ENCODE results near the gene DUOXA2.
A peak's percentile ranks its signal among the peaks of the same experiment; 100 is the strongest.
"Not testable (repeated sequence)": the region's sequence is repeated elsewhere in the genome, so short reads cannot be mapped to it uniquely, and the experiment has no call there.

The DUOXA2 gene

DNA sequence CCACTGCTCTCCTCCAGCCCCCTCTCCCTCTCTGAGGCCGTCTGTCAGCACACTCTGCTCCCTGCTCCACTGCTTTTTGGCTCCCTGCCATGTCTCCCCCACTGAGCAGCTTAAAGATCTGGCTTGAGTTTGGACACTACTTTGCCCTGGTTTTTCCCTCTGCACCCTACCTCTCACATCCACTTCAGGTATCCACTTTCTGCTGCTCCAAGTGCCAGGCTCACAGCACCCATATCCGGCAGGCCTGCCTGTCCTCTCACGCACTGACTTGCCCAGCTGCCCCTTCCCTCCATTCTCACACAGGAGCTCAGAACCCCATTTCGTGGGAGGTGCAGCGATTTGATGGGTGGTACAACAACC is 19.4 kb downstream of the DUOXA2 start:
- intact Hi-C loops (cut with DNase I) = no loop called here
- DNase-seq = peak in 1 of 10 donors; percentile 58

DNA sequence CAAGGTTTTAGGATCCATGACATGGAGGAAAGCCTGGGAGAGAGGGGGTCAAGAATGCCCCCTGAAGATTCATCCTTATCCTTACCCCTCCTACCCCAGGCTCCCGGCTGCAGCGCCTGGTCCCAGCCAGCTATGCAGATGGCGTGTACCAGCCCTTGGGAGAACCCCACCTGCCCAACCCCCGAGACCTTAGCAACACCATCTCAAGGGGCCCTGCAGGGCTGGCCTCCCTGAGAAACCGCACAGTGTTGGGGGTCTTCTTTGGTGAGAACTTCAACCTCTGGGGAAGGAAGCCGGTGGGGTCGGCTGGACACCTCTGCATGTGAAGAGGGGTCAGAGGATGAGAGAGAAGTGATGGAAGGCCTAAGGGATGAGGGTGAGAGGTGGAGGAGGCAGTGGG is 19.9 kb downstream of the DUOXA2 start:
- intact Hi-C loops (cut with DNase I) = no loop called here
- peak in 2 of 10 donors; percentile 58 to 63 for DNase-seq

DNA sequence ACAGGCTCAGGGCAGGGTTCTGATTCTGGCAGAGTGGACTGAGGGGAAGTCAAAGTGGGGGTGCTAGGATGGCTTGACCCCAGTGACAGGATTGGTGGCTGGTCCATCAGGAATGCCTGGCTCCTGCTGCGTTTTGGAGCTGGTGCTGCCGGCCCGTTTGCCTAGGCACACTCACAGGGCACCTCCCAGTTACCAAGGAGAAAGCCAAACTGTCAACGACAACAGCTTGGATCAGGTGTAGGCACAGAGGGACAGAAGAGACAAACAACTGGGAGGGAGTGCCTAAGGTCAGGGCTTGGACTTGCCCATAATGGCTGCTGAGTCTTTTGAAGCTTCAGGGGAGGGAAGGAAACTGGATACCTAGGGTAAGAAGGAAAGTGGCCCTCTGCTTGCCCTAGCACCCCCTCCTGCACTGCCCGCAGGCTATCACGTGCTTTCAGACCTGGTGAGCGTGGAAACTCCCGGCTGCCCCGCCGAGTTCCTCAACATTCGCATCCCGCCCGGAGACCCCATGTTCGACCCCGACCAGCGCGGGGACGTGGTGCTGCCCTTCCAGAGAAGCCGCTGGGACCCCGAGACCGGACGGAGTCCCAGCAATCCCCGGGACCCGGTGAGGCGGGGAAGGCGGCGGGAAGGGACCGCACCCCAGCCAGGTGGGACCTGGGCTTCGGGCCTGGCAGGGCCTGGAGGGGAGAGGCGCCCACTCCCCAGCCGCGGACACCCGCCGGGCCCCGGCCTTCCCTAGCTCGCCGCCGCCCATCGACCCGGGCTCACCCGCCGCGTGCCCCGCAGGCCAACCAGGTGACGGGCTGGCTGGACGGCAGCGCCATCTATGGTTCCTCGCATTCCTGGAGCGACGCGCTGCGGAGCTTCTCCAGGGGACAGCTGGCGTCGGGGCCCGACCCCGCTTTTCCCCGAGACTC is 20.8 kb downstream of the DUOXA2 start:
- intact Hi-C loops (cut with DNase I) = no loop called here
- DNase-seq = peak in 3 of 10 donors; percentile 58 to 90 (median 71)

DNA sequence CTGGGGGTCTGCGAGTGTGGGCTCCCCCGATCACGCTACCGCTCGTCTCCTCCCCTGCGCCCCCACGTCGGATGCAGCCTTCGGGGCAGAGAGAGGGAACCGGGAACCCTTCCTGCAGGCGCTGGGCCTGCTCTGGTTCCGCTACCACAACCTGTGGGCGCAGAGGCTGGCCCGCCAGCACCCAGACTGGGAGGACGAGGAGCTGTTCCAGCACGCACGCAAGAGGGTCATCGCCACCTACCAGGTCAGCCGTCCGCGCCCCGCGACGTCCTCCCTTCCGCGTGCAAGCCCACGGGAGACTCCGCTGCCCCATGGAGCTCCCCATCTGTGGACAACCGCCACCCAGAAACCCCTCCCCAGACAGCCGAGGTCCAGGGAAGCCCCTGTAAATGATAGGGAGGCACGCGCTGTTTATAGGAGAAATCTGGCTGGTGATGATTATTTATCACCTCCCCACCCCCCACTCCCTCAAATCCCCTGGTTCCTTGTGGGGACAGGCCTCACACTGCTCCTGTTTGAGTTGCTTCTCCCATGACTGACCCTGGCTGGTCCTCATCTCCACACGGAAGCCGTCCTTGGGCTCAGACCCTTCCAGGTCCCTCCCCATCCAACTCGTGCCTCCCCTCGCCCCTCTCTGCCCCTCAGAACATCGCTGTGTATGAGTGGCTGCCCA is 21.7 kb downstream of the DUOXA2 start:
- intact Hi-C loops (cut with DNase I); DNase-seq: not testable (repeated sequence)

DNA sequence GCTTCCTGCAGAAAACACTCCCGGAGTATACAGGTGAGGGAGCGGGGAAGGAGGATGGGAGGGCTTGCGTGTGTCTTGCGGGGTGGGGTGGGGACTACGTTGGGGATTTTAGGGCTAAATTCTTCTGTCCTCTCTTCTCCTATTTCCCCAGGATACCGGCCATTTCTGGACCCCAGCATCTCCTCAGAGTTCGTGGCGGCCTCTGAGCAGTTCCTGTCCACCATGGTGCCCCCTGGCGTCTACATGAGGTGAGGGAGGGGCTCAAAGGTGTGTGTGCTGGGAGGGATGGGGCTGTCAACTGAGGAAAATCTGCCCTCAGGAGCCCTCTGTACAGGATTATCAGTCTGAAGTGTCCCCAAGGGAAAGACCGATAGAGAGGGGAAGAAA is 22.2 kb downstream of the DUOXA2 start:
- DNase-seq = peak in 1 of 10 donors; percentile 1
- intact Hi-C loops (cut with DNase I) = no loop called here

DNA sequence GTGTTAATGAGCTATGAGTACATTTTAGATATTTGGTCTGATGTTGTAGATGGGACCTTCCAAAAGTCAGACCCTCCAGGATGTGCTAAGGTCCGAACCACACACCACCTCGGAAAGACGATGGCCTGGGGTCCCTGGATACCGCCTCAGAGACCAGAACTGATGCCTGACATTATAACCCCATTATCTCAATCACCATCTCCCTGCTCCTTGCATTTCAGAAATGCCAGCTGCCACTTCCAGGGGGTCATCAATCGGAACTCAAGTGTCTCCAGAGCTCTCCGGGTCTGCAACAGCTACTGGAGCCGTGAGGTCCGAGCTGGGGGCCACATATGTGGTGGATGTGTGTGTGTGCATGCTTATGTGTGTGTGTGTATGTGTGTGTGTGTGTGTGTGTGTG is 23.6 kb downstream of the DUOXA2 start:
- intact Hi-C loops (cut with DNase I) = no loop called here
- peak in 1 of 10 donors; percentile 31 for DNase-seq

DNA sequence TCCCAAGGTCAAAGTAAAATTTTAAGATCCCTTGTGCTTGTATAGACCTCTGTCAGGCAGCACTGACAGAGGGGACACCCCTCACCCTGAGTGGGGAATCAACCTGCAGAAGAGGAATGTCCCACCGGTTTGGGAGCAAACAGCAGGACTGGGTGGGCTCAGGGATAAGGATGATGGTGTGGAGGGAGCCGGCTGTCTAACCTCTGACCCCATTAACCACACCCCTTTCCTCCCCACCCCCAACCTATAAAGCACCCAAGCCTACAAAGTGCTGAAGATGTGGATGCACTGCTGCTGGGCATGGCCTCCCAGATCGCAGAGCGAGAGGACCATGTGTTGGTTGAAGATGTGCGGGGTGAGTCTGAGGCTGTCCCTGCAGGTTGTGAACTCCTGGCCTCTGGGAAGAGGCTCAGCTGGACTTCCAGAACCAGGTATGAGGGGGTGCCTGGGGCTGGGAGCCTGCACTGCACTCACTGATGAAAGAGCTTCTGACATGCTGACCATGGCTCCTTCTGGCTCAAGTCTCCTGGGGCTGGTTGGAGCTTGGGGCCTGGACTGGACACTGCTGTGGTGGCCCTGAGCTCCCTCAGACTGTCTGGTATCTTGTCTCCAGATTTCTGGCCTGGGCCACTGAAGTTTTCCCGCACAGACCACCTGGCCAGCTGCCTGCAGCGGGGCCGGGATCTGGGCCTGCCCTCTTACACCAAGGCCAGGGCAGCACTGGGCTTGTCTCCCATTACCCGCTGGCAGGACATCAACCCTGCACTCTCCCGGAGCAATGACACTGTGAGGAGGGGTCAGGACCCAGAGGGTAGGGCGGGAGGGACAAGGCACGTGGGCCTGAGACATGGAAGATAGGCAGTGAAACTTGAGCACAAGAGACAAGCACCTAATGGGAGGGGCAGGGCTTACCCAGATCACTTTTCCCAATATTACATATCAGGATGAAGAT is 25.0 kb downstream of the DUOXA2 start:
- intact Hi-C loops (cut with DNase I) = no loop called here
- DNase-seq = peak in 2 of 10 donors; percentile 1 to 39

DNA sequence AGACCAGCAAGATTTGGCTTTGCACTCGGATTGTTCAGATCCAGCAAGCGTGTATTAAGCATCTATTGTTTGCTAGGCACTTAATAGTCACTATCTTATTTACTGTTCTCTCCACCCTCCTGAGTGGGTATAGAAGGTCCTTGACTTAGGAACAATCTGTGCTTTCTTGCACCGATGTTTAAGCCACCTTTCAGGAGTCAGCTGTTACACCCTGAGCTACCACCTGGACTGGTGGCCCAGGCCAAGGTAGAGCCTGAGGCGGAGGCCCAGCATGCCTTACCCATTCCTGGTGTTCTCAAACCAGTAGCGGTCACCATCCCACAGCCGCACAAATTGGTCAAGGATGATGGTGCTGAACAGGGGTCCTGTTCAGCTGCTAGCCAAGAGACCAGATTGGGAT is 25.6 kb downstream of the DUOXA2 start:
- DNase-seq = peak in 1 of 10 donors; percentile 21
- intact Hi-C loops (cut with DNase I) = no loop called here

DNA sequence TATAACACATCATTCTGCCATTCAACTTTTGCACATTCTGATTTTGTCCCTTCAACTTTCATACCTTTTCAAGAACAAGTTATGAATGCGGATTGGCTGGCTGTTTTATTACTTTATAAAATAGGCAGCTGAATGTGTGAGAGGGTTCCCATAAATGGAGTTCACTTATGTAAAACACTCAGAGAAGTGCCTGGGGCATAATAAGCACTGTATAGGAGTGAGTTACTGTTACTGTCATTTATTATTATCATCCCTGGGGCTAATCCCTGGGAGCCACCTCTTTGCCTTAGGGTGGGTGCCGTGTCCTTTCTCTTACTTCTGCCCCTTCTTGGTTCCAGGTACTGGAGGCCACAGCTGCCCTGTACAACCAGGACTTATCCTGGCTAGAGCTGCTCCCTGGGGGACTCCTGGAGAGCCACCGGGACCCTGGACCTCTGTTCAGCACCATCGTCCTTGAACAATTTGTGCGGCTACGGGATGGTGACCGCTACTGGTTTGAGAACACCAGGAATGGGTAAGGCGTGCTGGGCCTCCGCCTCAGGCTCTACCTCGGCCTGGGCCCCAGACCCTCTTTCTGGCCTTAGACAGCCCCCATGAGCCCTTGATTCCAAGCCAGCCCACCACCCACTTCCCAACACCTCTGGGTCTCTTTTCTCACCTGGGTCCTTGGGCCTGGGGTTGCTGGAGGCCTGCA is 26.6 kb downstream of the DUOXA2 start:
- intact Hi-C loops (cut with DNase I) = no loop called here
- DNase-seq = peak in 2 of 10 donors; percentile 27 to 53

DNA sequence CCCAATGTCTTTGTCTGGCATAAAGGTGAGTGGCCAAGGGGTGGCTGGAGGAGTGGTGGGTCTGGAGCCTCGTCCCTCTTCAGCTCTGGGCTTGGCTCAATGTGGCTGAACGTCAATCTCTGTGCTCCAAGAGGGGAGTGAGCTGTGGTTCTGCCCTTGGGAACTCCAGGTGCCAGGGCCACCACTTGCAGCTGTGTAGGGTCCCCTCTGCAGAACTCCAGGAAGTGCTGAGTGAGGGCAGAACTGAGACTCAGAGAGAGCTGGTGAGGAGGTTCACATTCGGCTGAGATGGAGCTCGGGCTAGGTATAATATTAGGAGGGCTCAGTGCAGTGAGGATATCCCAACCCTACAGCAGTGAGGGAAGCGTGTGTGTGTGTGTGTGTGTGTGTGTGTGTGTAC is 27.3 kb downstream of the DUOXA2 start:
- intact Hi-C loops (cut with DNase I) = no loop called here
- DNase-seq = peak in 2 of 10 donors; percentile 24 to 47

DNA sequence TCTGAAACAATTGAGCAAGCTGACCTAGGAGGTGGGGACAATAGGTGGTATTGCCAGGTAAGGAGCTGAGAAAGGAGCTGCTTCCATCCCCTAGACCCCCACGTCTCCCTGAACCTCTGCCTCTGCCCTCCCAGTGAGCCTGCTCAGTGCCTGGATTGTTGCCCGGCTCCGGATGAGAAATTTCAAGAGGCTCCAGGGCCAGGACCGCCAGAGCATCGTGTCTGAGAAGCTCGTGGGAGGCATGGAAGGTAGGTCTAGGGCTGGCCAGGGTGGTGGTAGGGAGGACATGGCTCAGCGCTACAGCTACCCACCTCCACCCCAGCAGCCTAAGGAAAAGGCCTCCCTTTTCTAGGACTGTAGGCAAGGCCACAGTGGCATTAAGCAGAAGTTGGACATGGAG is 28.9 kb downstream of the DUOXA2 start:
- intact Hi-C loops (cut with DNase I) = no loop called here
- peak in 2 of 10 donors; percentile 18 to 63 for DNase-seq

DNA sequence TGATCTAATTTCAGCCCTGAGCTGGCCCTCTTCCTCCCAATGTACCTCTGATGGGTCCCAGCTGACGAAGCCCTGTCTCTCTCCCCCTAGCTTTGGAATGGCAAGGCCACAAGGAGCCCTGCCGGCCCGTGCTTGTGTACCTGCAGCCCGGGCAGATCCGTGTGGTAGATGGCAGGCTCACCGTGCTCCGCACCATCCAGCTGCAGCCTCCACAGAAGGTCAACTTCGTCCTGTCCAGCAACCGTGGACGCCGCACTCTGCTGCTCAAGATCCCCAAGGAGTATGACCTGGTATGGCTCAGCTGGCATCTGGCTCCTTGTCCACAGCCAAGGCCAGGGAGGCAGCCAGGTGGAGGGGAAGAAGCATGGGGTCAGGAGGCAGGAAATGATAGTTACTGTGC is 29.8 kb downstream of the DUOXA2 start:
- DNase-seq = peak in 3 of 10 donors; percentile 47 to 72 (median 66)
- intact Hi-C loops (cut with DNase I) = no loop called here

DNA sequence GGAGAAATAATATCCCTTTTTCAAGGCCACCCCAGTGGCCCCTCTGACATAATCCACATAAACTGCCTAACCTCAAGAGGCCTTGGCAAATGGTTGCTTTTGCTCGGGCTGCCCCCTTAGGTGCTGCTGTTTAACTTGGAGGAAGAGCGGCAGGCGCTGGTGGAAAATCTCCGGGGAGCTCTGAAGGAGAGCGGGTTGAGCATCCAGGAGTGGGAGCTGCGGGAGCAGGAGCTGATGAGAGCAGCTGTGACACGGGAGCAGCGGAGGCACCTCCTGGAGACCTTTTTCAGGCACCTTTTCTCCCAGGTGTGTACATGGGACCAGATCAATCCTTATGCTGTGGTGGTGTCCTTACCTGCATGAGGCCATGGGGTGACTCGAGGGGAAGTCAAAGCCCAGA is 30.6 kb downstream of the DUOXA2 start:
- intact Hi-C loops (cut with DNase I) = no loop called here
- peak in 2 of 10 donors; percentile 34 to 39 for DNase-seq

DNA sequence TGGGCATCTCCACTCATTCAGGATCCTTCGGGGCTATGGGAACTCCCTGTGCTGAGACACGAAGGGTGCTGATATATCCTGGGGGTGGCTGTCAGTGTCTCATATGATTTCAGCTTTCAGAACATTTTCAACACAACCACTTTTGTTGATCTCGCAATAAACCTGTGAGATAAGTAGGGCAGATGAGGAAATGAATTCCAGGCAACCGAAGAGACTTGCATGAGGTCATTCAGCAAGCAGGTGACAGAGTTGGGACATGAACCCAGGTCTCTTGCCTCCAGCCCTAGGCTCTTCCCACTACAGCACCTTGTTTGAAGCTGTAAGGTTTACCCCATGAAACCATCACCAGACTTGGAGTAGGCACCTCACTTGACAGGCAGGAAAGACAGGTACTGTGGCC is 32.3 kb downstream of the DUOXA2 start:
- intact Hi-C loops (cut with DNase I) = no loop called here
- DNase-seq = peak in 2 of 10 donors; percentile 5 to 27

DNA sequence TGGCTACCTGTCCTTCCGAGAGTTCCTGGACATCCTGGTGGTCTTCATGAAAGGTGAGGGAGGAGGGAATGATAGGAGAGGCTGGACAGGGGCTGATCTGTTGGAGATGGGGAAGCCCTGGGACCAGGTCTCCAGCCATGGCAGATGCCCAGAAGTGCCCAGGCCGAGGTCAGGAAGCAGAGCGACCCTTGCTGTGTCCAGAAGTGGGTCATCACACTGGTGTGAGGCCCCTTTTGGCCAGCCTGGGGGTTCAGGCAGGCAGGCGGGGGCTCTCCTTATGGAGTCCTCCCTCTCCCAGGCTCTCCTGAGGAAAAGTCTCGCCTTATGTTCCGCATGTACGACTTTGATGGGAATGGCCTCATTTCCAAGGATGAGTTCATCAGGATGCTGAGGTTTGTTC is 33.5 kb downstream of the DUOXA2 start:
- peak in 3 of 10 donors; percentile 2 to 27 (median 14) for DNase-seq

DNA sequence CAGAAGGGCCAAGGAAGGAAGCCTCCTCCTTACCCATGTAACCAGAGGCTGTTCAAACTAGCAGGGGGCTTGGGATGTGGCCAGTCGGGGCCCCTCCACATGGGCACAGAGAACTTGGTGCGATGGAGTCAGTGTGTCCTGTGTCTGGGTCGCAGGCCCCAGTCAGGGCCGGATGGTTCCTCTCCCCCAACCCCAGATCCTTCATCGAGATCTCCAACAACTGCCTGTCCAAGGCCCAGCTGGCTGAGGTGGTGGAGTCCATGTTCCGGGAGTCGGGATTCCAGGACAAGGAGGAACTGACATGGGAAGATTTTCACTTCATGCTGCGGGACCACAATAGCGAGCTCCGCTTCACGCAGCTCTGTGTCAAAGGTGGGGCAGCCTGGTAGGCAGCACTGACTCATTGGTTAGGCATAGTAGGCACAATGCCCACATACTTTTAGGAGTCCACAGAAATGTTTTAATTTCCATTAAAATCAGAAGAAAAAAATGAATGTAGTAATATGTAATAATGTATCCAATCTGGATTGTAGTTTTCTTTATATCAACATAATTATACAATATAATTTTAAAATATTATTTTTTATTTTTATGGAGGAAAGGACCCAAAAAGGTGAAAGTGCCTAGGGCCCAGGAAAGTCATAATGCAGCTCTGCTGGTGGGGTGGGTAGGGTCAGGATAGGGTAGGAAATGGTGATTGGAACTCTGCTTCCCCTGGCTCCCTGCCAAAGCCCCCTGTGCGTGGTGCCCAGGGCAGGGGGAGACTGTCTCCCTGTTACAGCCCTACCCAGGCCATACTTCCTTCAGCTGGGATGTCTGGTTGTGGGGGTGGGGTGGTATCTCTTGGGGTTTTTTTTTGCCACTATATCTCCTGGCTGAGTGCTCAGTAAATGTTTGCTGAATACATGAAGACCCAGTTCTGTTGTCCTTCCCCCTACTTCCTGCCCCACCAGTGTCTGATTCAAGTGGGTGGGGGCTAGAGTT is 34.2 kb downstream of the DUOXA2 start:
- intact Hi-C loops (cut with DNase I) = no loop called here

More for the DNA sequence above, 33.5 kb downstream of the DUOXA2 start:
- intact Hi-C loops (cut with DNase I) = no loop called here

DNA sequence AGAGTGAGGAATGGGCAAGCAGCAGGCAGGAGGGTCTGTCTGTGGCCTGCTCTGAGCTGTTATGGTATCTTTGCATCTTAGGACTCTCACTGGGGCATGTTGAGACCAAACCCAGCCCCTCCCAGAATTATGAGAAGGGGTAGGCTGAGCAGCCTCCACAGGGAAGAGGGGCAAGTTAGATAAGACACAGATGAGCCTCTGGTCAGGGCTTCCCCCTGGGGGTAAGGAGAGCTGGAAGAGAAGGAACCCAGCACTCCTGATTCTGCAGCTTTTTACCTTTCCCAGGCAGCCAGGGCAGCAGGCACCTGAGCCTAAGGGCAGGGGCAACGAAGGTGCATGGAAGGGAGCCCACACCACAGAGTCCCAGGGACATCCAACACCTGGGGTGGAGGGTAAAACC is 34.9 kb downstream of the DUOXA2 start:
- peak in 1 of 10 donors; percentile 2 for DNase-seq
- intact Hi-C loops (cut with DNase I) = no loop called here

More for the DNA sequence above, 34.2 kb downstream of the DUOXA2 start:
- peak in 2 of 10 donors; percentile 37 to 70 for DNase-seq

DNA sequence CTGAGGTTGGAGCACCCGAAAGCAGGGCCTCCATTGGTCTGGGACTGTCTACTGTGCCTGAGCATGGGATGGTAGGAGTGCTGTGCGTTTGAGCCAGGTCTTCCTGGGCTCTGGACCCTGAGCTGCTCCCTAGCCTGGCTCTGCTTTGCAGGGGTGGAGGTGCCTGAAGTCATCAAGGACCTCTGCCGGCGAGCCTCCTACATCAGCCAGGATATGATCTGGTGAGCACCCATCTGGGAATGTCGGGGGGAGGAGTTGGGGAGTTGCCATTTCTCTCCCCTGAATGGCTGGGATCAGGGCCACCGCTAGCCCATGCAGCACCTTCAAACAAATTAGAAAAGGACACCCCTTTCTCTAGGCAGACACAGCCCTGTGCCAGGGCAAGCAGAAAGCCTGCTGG is 36.4 kb downstream of the DUOXA2 start:
- DNase-seq = peak in 1 of 10 donors; percentile 26
- intact Hi-C loops (cut with DNase I) = no loop called here

DNA sequence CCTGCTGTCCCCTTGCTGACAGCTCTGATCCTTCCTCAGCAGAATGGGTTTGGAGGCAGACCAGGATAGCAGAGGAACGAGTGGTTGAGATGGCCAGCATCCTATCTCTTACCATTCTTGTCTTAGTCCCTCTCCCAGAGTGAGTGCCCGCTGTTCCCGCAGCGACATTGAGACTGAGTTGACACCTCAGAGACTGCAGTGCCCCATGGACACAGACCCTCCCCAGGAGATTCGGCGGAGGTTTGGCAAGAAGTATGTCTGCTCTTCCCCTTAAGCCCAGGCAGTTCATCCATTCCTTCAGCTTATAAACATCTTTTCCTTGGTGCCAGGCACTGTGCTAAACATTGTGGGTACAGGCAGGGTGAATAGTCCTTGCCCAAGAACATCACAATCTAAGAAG is 36.9 kb downstream of the DUOXA2 start:
- peak in 2 of 10 donors; percentile 25 to 35 for DNase-seq
- intact Hi-C loops (cut with DNase I) = no loop called here
